Nasal cavity respiratory epithelium epithelial cell of viscerocranial mucosa (primary cell): ENCODE data around the gene ECHDC3. TPM values are rescaled to one million over a fixed set of nuclear protein-coding genes. Genes with fewer than 3 reads are reported as not detected.

Experiments
- total RNA-seq: library from RNA; depleted of rRNA; stranded (reverse); fragments of >200 nt; gene quantifications from 2 replicates; pipeline ENCODE4 v1.2.3, GENCODE V29; 2014

The ECHDC3 gene
- total RNA-seq, result 10.3 and 11.9 TPM in 2 replicates

GRCh38 chr10:11742009-11742778 is at the start of gene ECHDC3:
Gene ECHDC3, plus strand, starts transcription at chr10:11742382. Its CDS starts 195 bp downstream, at chr10:11742577.

Other genes starting within 250 kb of the ECHDC3 start
- 13.0 and 15.0 TPM in 2 replicates for gene USP6NL, start 130.7 kb upstream of the ECHDC3 start, total RNA-seq
- gene PROSER2, start 81.0 kb downstream of the ECHDC3 start, total RNA-seq, result 24.3 and 26.6 TPM in 2 replicates